Stimulated activated CD8-positive, alpha-beta memory T cell treated with anti-CD3 and anti-CD28 coated beads, Interleukin-15, amount 100 ng/mL, for 24 hours (primary cell): ENCODE measurements around the gene DNAJC8.
A peak's percentile ranks its signal among the peaks of the same experiment; 100 is the strongest.

Source experiments
- DNase-seq: peaks from one replicate; pipeline ENCODE4 v3.0.0-alpha.2; 2020; ENCODE audit warnings: low read depth

Gene DNAJC8

DNA sequence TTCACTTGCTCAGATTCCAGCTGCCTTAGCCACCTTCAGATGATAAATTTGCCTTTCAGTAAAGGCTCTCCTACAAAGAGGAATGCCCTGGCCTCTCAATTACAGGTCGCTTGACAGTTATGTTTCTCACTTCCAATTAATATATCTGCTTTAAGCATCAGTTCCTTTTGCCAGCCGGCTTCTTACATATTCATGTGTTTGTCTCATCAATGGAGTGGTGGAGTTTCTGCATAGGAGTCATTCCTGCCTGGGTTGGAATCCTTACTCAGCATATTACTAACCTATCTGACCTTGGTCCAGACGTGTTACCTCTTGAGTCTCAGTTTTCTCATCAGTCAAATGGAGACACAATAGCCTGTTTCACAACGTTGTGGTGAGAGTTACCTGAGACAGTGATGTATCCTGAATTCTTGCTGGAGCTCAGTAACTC lies 17.1 kb upstream of the DNAJC8 start:
- no peak for DNase-seq

DNA sequence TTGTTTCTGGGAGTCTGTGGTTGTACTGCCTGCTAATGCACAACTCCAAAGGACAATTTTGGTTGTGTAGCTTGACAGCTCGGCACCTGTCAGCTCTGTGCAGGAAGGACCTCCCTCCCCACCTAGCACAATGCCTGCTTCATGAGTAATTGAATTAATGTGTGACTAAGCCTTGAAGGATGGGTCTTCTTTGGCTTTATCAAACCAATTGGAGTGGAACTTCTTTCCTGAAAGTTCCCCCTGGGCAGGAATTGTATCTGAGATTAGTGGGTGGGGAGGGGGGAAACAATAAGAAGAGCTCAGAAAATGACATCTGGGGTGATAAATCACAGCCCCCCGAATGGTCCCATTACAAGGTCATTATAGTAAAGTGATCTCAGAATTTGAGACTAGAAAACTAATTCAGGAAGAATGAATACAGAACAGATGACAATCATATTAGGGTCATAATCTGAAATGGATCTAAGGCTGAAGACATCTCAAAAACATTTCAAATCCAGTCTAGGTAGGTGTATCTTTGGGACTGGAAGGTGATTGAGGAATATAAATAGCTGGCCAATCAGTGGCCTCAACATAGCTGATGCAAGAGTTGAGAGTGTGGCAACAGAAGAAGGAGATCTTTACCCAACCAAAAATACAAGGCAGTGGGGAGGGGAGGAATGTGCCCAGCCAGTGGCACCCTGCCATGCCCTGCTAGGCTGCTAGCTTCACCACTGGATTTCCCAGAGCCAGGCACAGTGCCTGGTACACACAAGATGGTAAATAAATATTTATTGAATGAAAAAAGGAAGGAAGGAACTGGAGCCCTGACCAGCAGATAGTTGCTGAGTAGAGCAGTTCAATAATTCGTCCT lies 16.4 kb upstream of the DNAJC8 start:
- DNase-seq = no peak

DNA sequence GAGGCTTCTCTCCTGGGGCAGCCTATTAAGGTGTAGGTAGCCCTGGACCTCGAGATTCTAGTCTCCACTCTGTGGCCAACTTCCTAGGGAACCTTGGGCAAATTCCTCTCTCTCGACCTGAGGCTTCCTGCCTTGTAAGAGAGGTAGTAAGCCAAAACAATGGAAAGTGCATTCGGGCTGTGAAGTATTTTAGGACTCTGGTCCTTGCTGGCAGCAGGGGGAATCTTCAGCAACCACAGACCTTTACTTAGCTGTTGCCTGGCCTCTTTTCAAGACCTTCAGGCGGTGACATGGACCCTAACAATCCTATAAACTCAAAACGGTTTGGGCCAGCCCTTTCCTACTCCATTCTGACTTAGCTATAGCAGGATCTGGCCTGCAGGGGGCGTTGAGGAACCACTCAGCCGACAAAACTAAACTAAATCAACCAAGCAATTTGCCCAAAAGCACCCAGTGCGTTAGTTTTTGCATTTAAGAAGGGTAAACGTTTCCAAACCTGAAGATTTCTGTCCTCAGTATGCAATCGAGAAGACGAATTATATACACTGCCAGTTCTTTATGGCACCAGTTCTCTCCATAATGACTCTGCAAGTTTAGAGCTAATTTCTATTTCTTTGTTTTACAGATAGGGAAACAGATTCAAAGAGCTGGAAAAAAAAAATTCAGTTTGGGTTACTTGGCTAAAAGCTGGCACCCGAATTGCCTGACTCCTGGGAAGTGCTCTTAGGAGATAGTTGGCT lies 15.6 kb upstream of the DNAJC8 start:
- DNase-seq = peak; percentile 65

DNA sequence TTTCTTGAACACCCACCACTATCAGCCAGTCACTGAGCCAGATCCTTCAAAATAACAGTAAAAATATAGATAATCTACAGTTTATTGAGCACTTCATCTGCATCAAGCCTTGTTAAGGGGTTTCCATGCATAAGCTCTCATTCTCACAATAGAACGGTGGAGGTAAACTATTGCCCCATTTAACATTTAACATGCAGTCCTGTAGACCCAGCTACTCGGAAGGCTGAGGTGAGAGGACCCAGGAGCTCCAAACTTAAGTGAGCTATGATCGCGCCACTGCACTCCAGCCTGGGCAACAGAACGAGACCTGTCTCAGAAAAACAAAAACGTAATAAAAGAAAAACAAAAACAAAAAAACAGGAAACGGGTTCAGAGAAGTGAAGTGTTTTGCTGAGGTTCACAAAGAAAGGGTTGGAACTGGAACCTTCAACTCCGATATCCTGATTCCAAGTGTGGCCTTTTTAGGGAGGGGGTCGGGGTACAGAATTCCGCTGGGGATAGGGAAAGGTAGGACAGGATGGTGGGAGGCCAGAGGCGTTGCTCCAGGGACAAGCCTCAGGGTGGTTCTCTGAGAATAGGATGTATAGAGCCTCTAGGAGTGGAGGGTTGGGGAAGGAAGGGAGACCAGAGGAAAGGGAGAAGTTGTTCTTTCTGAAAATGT lies 14.9 kb upstream of the DNAJC8 start:
- DNase-seq = no peak

DNA sequence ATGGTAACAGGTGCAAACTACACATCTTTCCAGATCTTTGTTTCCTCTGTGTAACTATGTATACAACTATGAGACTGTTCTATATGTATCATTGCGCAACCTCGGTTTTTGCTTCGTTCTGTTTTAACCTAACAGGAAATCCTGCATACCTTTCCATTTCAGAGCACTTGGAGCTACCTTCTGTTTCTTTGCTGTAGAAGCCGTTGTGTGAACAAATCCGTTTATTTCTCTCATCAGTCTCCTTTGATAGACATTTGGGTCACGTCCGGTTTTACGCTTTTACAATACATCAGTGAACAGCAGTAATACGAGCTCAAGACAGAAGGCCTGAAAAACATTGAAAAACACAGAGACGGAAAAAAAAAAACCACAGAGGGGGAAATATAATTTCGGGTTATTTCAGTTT lies 13.6 kb upstream of the DNAJC8 start:
- no peak for DNase-seq

DNA sequence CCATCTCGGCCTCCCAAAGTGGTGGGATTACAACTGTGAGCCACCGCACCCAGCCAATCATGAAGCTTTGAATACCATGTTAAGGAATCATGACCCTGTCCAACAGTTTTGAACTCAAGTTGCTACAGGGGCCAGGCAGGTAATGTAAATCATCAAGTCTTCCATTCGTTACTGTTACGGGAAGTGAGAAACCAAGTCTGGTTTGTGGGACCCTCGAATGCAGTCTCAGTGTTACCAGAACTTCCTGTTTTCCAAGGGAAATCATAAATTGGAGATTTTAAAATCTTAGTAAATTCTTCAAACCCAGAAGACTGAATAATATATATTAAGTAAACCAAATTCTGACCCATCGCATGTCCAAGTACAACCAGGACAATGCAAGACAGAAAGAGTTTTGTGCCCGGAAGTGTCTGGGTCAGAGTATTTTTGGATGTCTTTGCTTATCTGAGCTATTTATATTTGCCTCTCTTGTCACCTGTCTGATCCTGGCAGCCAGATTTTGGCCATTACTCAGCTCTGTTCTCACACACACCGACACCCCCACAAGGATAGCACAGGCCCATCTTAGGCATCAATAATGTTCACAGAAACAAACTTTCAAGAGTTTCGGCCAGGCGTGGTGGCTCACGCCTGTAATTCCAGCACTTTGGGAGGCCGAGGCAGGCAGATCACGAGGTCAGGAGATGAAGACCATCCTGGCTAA lies 11.9 kb upstream of the DNAJC8 start:
- no peak for DNase-seq

DNA sequence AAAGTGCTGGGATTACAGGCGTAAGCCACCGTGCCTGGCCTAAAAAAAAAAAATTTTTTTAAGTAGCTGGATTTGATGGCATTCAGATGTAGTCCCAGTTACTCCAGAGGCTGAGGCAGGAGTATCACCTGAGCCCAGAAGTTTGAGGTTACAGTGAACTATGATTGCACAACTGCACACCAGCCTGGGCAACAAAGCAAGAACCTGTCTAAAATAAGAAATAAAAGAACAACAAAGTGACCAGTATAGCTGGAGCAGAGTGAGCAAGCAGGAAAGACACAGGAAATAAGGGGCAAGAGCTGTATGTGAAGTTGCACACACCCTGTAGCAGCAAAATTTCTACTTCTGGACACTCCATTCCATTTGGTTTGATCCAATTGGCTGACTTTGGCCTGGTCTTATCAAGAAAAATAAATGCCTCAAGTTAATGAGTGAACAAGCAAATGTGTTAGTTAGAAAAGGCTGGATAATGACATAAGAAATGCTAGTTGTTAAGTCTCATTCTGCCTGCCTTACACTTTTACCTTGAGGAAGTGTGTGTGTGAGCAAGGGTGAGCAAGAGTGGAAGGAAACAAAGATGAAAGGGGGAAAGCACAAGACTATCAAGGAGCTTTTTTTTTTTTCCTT lies 11.0 kb upstream of the DNAJC8 start:
- DNase-seq = no peak

DNA sequence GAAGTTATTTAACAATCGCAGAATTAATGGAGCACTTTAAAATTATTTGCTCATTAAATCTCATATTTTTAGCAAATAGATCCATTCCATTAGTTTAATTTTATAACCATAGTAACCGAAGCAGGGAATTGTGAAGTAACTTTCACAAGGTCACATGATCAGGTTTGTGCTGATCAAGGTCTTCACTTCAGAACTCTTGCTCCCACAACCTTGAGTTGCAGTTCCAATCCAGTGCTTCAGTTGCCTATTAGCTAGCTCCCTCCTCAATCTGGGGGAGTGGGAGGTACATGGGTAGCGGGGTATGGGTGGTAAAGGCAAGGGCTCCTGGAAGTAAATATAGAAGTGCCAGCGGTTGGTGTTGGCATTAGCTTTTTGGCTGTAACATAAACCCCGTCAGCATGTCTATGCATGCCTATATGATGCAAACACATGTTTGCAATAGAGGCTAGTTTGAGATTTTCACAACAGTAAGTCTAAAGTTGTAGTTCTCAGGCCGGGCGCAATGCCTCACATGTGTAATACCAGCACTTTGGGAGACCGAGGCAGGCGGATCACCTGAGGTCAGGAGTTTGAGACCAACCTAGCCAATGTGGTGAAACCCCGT lies 8.9 kb upstream of the DNAJC8 start:
- no peak for DNase-seq

DNA sequence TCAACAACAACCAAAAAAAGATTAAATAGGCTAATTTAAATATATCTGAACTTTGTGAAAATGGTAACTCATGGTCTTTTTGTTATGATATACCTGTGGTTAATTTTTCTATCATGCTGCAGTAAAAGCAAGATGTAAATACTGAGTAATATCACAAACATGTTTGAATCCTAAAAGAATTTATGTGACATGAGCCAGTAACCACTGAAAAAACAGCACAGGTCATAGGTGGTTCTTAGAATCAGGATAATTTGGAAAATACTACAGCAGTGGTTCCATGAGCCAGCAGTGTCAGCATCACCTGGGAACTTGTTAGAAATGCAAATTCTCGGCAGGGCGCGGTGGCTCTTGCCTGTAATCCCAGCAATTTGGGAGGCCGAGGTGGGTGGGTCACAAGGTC lies 7.2 kb upstream of the DNAJC8 start:
- no peak for DNase-seq

DNA sequence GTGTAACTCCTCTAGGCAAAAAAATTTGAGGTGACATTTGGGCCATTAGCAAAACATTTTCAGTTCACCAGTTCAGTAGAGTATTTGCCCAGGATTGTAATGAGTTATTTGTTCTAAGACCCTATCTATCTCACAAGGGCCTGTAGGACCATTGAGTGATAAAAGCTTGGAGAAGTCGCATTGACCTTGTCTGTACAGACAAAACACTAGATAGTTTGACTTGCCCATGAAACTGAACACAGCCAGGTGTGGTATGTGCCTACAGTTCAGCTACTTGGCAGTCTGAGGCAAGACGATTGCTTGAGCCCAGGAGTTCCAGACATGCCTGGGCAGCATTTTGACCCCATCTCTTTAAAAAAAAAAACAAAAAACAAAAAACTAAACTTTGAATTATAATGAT lies 6.2 kb upstream of the DNAJC8 start:
- no peak for DNase-seq

DNA sequence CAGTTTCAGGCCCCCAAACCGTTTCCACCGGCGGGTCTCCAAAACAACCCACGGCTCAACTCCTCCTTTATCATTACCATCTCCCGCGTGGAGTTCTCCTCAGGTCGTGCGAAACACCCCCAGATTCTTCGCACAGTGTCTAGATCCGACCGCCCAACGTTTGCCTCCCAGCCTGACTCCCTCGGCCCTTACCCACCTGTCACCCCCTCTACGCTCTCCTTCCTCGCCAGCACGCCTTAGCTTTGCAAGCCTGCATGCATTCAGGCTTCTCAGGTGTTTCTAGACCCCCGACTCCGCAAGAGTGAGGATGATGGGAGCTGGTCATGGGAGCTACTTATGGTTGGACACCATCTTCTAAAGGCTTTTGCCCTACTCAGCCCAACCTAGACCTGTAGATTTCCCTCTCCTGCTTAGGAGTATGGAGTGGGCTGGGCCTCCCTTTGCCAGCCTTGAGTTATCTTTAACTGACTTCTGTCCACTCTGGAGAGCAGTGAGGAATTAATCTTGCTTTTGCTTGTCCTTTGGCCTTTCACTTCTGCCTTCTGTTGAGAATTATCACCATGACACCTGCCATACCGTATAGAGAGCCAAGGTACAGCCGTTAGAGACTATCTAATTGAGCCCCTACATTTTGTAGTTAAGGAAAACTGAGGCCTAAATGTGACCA lies 4.0 kb upstream of the DNAJC8 start:
- DNase-seq = no peak

DNA sequence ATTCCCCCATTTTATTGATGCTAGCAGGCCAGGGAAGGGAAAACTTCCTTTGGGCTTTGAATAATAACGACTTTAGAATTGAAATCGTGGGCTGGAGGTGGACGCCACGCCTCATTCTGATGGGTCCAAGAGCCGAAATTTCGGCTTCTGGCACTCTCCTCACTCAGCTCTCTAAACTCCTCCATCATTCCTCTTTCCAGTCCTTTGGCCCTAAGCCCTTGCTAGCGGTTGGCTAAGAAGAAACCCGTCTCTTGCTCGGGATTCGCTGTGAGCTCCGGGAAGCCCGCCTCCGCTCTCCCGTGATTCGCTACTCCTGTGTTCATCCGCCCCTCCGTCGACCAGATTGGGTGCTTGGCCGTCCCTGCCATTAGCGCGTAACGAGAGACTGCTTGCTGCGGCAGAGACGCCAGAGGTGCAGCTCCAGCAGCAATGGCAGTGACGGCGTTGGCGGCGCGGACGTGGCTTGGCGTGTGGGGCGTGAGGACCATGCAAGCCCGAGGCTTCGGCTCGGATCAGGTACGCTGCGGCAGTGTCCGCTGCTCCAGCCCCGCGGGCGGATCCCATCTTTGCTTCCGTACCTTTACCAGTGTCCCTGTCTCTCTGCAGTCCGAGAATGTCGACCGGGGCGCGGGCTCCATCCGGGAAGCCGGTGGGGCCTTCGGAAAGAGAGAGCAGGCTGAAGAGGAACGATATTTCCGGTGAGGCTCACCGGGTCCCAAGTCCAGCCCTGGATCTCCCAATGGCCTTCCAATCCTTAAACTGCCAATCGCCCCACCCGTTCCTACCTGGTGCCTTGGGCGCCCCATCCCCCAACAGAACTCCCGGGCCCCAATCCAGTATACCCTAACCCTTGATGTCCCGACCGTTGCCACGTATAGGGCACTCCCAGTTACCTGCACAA lies 3.2 kb upstream of the DNAJC8 start, which contains the start of gene ATP5IF1:
TSS of gene ATP5IF1 (plus strand) at position 370 of the 901 bp plus-strand sequence. CDS start at position 430, 60 bp downstream.
- DNase-seq = peak; percentile 76

DNA sequence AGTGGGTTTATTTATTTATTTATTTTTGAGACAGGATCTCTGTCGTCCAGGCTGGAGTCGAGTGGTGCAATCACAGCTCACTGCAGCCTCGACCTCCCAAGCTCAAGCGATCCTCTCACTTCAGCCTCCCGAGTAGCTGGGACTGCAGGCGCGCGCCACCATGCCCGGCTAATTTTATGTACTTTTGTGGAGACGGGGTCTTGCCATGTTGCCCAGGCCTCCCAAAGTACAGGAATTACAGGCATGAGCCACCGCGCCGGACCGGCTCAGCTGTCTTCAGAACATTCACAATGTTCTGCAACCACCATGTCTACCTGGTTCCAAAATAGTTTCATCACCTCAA lies 406 bp upstream of the DNAJC8 start:
- no peak for DNase-seq

DNA sequence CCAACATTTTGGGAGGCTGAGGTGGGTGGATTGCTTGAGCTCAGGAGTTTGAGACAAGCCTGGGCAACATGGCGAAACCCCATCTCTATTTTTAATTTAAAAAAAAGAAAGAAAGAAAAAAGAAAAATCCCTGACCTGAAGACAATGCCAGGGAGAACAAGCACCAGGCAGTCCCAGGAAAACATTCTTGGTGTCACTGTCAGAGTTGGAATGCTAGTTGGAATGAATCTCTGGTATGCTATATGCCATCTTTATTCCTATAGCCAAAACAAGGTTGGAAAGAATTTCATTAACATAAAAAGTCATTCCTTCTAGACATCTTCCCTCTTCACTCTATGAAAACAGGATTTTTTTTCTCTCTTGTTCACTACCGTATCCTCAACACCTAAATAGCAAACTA lies 2.8 kb downstream of the DNAJC8 start:
- DNase-seq = no peak

DNA sequence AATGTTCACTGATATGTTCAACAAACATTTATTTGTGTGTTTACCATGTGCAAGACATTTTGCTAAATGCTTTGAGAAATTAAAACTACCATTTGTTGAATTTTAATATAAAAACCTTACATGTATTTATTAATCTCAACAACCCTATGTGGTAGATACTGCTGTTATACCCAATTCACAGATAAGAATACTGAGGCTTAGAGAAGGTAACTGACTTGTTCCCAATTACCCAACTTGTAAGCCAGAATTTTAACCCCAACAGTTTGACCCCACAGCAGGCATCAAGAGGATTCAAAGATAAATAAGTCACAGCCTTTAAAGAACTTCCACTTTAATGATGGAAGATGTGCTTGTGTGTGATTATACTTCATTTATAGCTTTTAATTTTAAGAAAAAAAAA lies 3.7 kb downstream of the DNAJC8 start:
- no peak for DNase-seq

DNA sequence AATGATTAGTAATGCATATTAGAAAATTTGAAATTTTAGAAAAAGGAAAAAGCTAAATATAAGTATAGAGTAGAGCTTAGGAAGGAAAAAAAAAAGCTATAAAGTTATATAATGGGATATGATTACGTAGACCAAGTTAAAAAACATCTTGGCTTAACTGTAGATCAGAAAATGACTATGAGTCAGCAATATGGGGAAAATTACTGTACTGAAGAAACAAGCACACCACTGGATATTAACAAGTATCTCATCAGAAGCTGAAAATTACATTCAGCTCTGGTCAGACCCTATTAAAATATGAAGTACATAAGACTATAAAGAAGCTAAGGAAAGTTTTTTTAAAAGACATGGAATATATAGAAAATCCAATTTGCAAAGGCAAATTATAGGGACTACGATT lies 19.5 kb downstream of the DNAJC8 start:
- DNase-seq = no peak

DNA sequence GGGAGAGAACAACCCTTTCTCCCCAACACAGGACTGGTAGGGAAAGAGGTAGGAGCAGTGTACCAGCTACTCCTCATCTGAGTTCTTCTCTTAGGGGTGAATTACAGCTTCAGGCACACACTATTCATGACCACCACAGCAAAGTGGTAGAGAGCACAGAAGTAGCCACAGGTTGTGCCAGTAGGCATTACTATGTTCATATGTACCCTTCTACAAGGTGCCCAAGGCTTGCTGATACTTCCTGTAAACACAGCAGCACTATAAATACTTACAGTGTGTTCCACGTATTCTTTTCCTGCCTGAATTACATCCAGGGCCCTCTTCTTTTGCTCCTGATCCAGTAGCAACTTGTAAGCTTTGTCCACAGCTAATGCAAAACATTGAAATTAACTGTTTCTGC lies 23.1 kb downstream of the DNAJC8 start:
- no peak for DNase-seq

DNA sequence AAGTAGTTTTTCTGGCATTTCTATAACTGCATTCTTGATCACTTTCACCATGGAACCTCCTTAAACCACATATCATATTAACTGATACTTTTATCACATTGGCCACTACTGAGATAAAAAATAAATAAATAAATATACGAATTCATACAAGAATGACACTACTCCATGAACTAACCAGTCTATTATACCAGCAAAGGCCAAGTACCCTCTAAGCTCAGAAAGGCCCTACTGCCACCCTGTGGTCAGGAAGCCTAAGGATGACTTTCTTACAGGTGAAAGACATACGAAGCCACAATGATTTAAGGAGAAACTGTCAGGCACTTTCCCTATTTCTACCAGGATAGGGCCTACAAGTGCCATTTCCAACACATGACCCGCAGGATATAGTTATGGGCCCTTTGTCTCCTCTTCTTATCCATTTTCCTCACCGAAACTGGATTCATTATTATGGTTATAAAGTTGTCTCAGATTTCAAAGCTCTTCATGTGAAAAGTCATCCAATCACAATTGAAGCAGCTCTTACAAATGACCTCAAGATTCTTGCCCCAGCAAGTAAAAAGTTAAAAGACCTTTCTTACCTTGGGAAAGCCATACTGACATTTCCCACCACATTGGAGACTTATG lies 23.9 kb downstream of the DNAJC8 start:
- no peak for DNase-seq

DNA sequence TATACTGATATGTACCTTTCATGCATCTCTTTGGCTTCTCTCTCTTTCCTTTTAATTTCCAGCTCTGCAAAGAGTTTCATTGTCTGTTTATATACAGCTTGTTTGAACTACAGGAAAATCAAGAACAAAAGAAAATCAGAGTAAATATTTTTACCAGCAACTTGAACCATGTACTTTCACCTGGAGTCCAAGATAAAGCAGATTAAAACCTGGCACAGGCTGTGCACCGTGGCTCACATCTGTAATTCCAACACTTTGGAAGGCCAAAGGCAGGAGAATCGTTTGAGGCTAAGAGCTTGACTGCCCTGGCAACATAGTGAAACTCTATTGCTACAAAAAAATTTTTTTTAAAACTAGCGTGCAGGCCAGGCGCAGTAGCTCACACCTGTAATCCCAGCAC lies 27.6 kb downstream of the DNAJC8 start:
- DNase-seq = no peak
